Raji (cell line): ENCODE results near the gene ERN1.
A peak's percentile ranks its signal among the peaks of the same experiment; 100 is the strongest.

Experiments
- POLR2A ChIP-seq: IDR thresholded peaks from 2 replicates; pipeline ENCODE4 v1.6.1; 2011; ENCODE audit warnings: low read depth, low read length, control low read depth; ENCODE audit not compliant: insufficient read depth

The ERN1 gene

GRCh38 chr17:64024781-64025731 is 104.9 kb downstream of the ERN1 start:
- no peak for TF ChIP-seq POLR2A

DNA sequence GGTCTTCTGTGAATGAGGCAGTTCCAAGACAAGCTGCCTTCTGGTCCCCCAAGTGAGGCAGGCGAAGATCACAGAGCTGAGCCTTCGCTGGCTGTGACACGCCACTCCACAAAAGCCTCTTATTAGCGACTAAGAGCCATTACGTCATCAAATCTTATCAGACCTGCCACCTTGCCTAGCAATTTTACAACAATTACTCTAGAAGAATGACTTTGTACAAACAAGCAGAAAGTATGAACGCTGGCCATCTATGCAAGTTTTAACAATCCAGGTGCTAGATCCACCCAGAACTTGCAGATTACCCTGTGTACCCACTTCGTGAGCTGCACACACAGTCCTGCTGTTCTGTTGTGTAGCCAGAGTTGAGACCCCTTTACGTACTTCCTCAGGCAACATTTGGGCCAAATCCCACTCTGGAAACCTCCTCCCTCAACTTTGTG is 105.7 kb downstream of the ERN1 start:
- no peak for TF ChIP-seq POLR2A

GRCh38 chr17:64022611-64023063 is 107.3 kb downstream of the ERN1 start:
- TF ChIP-seq POLR2A: no peak

- peak; percentile 93 for TF ChIP-seq POLR2A
These were observed 109.7 kb downstream of the ERN1 start, which contains the start of gene ICAM2 for GRCh38 chr17:64020056-64020766. ICAM2 (minus strand) TSS chr17:64020633; CDS start chr17:64006691, 13,942 bp downstream.

DNA sequence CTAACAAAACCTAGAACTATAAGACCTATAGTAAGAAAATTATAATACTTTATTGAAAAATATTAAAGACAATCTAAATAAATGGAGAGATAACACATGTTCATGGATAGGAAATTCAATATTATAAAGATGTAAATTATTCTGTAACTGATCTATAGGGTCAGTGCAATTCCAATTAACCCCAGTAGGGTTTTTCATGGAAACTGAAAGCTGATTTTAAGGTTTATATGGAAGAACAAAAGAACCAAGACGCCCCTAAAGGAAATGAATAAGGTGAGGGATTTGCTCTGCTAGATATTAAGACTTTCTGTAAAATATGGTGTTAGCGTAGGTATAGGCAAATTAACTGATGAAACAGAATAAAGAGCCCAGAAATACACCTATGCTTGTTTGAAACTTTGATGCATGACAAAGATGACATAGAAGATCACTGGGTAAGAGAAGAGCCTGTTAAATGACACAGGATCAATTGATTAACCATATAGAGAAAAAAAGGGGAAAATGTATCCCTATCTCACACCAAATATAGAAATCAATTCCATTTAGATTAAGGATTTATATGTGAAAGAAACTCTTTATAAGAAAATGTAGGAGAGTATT is 112.5 kb downstream of the ERN1 start:
- no peak for TF ChIP-seq POLR2A

DNA sequence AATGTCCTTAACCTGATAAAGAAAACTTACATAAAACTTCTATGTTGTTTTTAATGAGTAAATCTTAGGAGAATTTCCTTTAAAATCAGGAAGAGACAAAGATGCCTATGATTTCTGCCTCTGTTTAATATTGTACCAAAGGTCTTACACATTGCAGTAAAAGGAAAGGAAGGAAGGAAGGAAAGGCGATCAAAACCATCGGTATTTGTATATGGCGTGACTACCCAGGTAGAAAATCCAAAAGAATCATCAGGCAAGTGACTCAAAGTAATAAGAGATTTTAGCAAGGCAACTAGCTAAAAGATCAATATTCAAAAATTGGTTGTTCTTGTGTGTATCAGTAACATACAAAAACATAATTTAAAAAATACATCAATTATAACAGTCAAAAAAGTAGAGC is 113.0 kb downstream of the ERN1 start:
- no peak for TF ChIP-seq POLR2A

- TF ChIP-seq POLR2A: no peak
These were observed 113.6 kb downstream of the ERN1 start for GRCh38 chr17:64016231-64016784.

- no peak for TF ChIP-seq POLR2A
These were observed 114.5 kb downstream of the ERN1 start for GRCh38 chr17:64015447-64015846.

- TF ChIP-seq POLR2A: no peak
These were observed 120.2 kb downstream of the ERN1 start for GRCh38 chr17:64009571-64010402.

DNA sequence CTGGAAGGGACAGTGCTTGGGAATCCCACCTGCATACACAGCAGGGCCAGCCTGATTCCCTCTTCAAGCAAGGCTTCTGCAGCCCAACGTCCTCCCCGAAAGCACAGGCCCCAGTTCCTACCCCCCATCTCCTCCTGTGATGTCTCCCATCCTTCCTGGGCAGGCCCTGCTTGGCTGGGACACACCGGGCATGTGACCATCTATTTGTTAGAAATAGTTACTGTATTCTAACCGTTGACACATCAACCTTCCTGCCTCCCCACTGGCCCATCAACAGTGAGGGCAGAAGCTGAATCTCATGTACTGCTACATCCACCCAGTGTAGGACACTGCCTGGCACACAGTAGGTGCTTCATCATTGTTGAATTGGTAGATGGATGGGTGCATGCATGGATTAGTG is 121.1 kb downstream of the ERN1 start:
- TF ChIP-seq POLR2A: no peak

DNA sequence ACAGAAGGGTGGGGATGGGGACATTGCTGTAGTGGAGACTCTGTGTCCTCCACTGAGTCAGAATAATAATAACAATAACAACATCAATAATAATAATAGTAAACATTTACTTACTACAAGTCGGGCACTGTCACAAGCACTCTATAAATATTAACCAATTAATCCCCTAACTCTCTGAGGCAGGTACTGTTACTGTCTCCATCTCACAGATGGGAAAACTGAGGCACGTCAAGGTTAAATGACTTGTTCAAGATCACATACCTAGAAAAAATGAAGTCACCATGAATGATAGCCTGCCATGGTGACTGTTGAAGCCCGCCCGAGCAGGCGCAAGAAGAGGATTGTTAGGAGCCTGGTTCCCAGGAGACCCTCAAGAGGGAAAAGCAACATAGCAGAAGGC is 121.6 kb downstream of the ERN1 start:
- TF ChIP-seq POLR2A: no peak

- no peak for TF ChIP-seq POLR2A
These were observed 122.1 kb downstream of the ERN1 start for GRCh38 chr17:64007838-64008282.

GRCh38 chr17:64006361-64007088 is 123.4 kb downstream of the ERN1 start:
- no peak for TF ChIP-seq POLR2A
